ENCODE data around the gene NEURL1B. TPM values are rescaled to one million over a fixed set of nuclear protein-coding genes. Genes with fewer than 3 reads are reported as not detected.

NEURL1B gene
- total RNA-seq, 2 donors from 2014 or later, result 4.9 to 6.3 TPM

DNA sequence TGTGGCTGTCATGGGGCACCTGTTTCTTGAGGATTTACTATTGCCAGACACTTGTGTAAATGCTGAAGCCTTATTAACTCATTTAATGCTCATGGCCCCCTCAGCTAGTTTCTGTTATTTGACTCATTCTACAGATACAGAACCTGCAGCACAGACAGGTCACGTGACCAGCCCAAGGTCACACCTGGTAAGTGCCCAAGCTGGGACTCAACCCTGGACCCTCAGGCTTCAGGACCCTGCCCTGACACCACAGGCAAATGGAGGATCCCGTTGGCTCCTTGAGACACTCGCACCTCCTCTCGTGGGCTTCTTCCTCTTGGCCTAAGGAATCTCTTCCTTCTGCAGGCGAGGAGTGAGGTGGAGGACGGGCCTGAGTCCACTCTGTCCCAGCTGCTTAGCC lies 10.6 kb upstream of the NEURL1B start:
- Histone ChIP-seq H3K9me3 (ENCODE audit: control insufficient read depth, low read length) (no peaks in the 10 kb centered on the region), H3K36me3 (ENCODE audit: control insufficient read depth, insufficient read depth, low read length) (no peaks in the 10 kb centered on the region), H3K4me1 (ENCODE audit: control insufficient read depth, insufficient read depth, low read length) (no peaks in the 10 kb centered on the region), H3K9ac (ENCODE audit: extremely low read depth, low read length, poor library complexity, severe bottlenecking) (no peak overlapping the region), H3K4me3 (ENCODE audit: low read length) (no peak overlapping the region), H3K27ac (ENCODE audit: low read depth, low read length) (no peak overlapping the region), H3K27me3 (ENCODE audit: control insufficient read depth, insufficient read depth, low read length, poor library complexity, severe bottlenecking) (no peaks in the 10 kb centered on the region)
- no peak for DNase-seq
- WGBS, 2 experiments (ENCODE audit: insufficient coverage in 1 of 2, insufficient read length in 1 of 2), result 93 to 96% methylated on average over 5 to 6 of the region's 6 CpGs
- Mint-ChIP-seq H3K27me3 (ENCODE audit: insufficient read depth) (peaks cover 5% of the 10 kb centered on the region), H3K27ac (no peak overlapping the region), H3K9me3 (no peaks in the 10 kb centered on the region), H3K4me1 (peaks cover 5% of the 10 kb centered on the region), H3K4me3 (no peak overlapping the region), H3K36me3 (ENCODE audit: low read depth) (no peaks in the 10 kb centered on the region)
- TF ChIP-seq, protein P1, sequence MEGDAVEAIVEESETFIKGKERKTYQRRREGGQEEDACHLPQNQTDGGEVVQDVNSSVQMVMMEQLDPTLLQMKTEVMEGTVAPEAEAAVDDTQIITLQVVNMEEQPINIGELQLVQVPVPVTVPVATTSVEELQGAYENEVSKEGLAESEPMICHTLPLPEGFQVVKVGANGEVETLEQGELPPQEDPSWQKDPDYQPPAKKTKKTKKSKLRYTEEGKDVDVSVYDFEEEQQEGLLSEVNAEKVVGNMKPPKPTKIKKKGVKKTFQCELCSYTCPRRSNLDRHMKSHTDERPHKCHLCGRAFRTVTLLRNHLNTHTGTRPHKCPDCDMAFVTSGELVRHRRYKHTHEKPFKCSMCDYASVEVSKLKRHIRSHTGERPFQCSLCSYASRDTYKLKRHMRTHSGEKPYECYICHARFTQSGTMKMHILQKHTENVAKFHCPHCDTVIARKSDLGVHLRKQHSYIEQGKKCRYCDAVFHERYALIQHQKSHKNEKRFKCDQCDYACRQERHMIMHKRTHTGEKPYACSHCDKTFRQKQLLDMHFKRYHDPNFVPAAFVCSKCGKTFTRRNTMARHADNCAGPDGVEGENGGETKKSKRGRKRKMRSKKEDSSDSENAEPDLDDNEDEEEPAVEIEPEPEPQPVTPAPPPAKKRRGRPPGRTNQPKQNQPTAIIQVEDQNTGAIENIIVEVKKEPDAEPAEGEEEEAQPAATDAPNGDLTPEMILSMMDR (conservative IDR thresholded peaks at IDR 0.05), result no peak

DNA sequence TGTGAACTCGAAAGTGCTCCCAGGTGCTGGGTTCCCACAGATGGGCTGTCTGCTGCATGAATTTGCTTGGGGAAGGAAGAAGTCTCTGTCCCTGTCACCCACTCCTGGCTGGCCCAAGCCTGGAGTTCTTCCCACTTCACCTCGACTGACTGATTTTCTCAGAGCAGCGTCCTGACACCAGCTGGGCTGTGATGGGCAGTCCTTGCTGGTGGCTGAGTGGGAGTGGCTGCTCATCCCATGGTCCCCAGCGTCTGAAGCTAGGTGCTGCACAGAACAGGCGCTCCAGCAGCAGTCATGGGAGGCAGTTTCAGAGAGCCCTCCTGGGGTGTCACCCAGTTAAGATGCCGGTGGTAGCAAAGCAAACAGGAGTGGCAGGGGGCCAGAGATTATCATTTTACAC lies 10.1 kb upstream of the NEURL1B start:
- H3K27me3 ChIP-seq (ENCODE audit: control insufficient read depth, insufficient read depth, low read length, poor library complexity, severe bottlenecking), result no peaks in the 10 kb centered on the region
- H3K27ac Mint-ChIP-seq, result no peak overlapping the region
- TF ChIP-seq, protein P1 (conservative IDR thresholded peaks at IDR 0.05), result no peak
- H3K36me3 Mint-ChIP-seq (ENCODE audit: low read depth), result no peaks in the 10 kb centered on the region
- peaks cover 5% of the 10 kb centered on the region for H3K4me1 Mint-ChIP-seq
- no peaks in the 10 kb centered on the region for H3K9me3 ChIP-seq (ENCODE audit: control insufficient read depth, low read length)
- H3K27me3 Mint-ChIP-seq (ENCODE audit: insufficient read depth), result peaks cover 5% of the 10 kb centered on the region
- no peak overlapping the region for H3K9ac ChIP-seq (ENCODE audit: extremely low read depth, low read length, poor library complexity, severe bottlenecking)
- no peaks in the 10 kb centered on the region for H3K9me3 Mint-ChIP-seq
- H3K4me3 ChIP-seq (ENCODE audit: low read length), result no peak overlapping the region
- H3K27ac ChIP-seq (ENCODE audit: low read depth, low read length), result no peak overlapping the region
- 65 to 75% methylated on average over 4 to 6 of the region's 6 CpGs for WGBS, 2 experiments (ENCODE audit: insufficient coverage in 1 of 2, insufficient read length in 1 of 2)
- H3K4me1 ChIP-seq (ENCODE audit: control insufficient read depth, insufficient read depth, low read length), result no peaks in the 10 kb centered on the region
- DNase-seq, result no peak
- no peak overlapping the region for H3K4me3 Mint-ChIP-seq
- no peaks in the 10 kb centered on the region for H3K36me3 ChIP-seq (ENCODE audit: control insufficient read depth, insufficient read depth, low read length)

DNA sequence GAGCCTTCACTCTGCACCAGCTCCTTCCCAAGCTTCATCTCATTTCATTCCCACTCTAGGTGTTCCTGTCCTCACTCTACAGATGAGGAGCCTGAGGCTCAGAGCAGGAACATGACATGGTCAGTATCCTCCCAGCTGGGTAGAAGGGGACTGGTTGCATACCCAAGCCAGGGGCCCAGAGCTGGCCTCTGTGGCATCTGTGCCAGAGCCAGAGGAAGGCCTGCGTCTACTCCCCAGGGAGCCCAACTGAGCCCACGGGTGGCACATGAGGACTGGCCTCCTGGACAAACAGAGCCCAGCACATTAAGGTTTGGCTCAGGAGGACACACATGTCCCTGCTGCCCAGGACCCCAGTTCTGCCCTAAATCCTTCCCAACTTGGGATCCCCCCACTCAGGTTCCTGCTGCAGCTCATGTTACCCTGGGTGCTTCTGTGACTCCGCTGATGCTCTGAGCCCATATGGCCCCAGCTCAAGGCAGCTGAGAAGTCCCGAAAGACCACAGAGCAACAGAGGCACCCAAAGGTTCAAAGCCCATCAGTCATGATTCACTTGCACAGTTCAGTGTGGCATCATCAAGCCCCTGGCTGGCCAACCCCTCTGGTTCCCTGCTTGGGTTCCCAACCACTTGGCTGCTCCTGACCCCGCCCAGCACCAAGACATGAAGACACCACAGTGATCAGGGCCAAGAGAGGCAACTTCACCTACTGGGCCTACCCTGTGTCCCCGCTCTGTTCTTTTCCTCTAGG lies 8.5 kb upstream of the NEURL1B start:
- TF ChIP-seq, protein P1 (conservative IDR thresholded peaks at IDR 0.05), result no peak

More for the DNA sequence above, 8.5 kb upstream of the NEURL1B start:
- Mint-ChIP-seq H3K4me3 (no peak overlapping the region), H3K27ac (no peak overlapping the region), H3K27me3 (ENCODE audit: insufficient read depth) (no peaks in the 10 kb centered on the region), H3K9me3 (no peaks in the 10 kb centered on the region), H3K4me1 (peaks cover 5% of the 10 kb centered on the region), H3K36me3 (ENCODE audit: low read depth) (no peaks in the 10 kb centered on the region)
- Histone ChIP-seq H3K9ac (ENCODE audit: extremely low read depth, low read length, poor library complexity, severe bottlenecking) (no peak overlapping the region), H3K27ac (ENCODE audit: low read depth, low read length) (no peak overlapping the region), H3K9me3 (ENCODE audit: control insufficient read depth, low read length) (no peaks in the 10 kb centered on the region), H3K4me1 (ENCODE audit: control insufficient read depth, insufficient read depth, low read length) (no peaks in the 10 kb centered on the region), H3K4me3 (ENCODE audit: low read length) (no peak overlapping the region), H3K36me3 (ENCODE audit: control insufficient read depth, insufficient read depth, low read length) (no peaks in the 10 kb centered on the region), H3K27me3 (ENCODE audit: control insufficient read depth, insufficient read depth, low read length, poor library complexity, severe bottlenecking) (no peaks in the 10 kb centered on the region)
- 90 to 95% methylated on average over 4 to 6 of the region's 6 CpGs for WGBS, 2 experiments (ENCODE audit: insufficient coverage in 1 of 2, insufficient read length in 1 of 2)
- no peak for DNase-seq

All from endodermal cell (in vitro differentiated cells).